Purkinje cell (primary cell): ENCODE data around the gene SAP30. TPM values are rescaled to one million over a fixed set of nuclear protein-coding genes. Genes with fewer than 3 reads are reported as not detected.

Experiments used
- polyA plus RNA-seq: library from polyadenylated mRNA; unstranded; fragments of >200 nt; fragmentation: Nextera tagmentation; gene quantifications from 2 replicates; pipeline ENCODE4 v1.2.1, GENCODE V29; 2014

Gene SAP30
- 8.6 and 11.1 TPM in 2 replicates for polyA plus RNA-seq

GRCh38 chr4:173370477-173371291 is at the start of gene SAP30:
TSS of gene SAP30 (plus strand) at chr4:173370954. CDS start at chr4:173371183, 229 bp downstream.

GRCh38 chr4:173334085-173334890 is 36.5 kb upstream of the SAP30 start, which contains the start of gene HMGB2:
TSS of gene HMGB2 (minus strand) at chr4:173334358. CDS start at chr4:173333649, 709 bp downstream.

DNA sequence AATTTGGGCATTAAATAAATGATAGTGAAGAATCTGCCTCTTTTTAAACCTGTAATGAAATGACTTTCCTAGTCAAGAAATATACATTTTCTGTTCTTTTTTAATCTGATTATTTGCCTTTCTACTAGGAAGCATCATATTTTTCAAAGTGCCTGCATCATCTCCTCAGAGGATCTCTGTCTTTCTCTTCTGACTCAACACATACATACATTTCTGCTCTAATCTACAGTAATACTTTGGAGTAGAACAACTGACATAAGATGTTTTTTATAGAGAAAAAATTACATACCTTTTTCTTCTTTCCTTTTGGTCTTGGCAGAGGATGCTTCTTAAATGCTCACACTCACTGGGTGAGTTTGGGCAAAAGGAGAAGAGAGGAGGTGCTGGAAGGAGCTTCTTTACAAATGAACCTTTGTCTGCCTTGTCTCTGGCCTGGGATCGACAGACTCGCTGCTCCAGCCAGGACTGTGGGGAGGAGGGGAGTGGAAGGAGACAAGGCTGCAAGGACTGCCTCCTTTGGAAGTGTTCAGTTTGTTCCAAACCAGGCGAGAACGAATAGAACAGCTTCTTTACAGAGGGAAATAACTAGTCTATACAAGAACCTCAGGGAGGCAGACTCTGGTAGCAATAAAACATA is 28.1 kb downstream of the SAP30 start, which contains the start of gene SCRG1:
TSS of gene SCRG1 (minus strand) at position 338 of the 637 bp plus-strand sequence. CDS start 7,702 bp downstream, outside the sequence.

Other genes starting within 250 kb of the SAP30 start
- gene GALNT7, start 202.1 kb upstream of the SAP30 start, polyA plus RNA-seq, result 15.0 and 19.8 TPM in 2 replicates
- 54.6 and 57.0 TPM in 2 replicates for gene HMGB2, start 36.6 kb upstream of the SAP30 start, polyA plus RNA-seq
- gene SCRG1, start 28.2 kb downstream of the SAP30 start, polyA plus RNA-seq, result 8.5 and 19.4 TPM in 2 replicates
- gene HAND2, start 159.3 kb downstream of the SAP30 start, polyA plus RNA-seq, result not detected in 2 replicates